ENCODE data around the gene ACSM4.

Gene ACSM4, protein sequence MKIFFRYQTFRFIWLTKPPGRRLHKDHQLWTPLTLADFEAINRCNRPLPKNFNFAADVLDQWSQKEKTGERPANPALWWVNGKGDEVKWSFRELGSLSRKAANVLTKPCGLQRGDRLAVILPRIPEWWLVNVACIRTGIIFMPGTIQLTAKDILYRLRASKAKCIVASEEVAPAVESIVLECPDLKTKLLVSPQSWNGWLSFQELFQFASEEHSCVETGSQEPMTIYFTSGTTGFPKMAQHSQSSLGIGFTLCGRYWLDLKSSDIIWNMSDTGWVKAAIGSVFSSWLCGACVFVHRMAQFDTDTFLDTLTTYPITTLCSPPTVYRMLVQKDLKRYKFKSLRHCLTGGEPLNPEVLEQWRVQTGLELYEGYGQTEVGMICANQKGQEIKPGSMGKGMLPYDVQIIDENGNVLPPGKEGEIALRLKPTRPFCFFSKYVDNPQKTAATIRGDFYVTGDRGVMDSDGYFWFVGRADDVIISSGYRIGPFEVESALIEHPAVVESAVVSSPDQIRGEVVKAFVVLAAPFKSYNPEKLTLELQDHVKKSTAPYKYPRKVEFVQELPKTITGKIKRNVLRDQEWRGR

DNA sequence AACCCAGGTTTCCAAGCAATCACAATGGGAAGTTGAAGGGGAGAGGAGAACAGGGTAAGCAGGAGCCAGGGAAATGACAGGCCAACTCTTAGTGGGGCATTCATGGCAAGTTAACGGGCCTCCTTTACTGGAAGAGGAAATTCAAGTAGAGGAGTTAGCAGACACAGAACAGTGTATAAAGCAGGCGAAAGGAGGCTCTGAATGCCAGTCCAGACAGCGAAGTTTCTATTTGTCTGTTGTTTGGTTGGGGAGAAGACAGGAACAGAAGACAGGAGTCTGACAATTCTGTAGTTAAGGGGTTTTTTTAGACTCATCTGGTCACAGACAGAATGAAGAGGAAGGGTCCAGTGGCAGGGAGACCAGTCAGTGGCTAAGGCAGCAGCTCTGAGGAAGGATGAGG, at the start of gene ACSM4:
TSS of gene ACSM4 (plus strand) at position 301 of the 400 bp plus-strand sequence. CDS start 260 bp downstream, outside the sequence.
- no peaks in the 10 kb centered on the region for H3K36me3 ChIP-seq (replicated peaks; ENCODE audit: low read depth, low read length)
- H3K4me1 ChIP-seq (ENCODE audit: low read length): no peaks in the 10 kb centered on the region
- H3K4me3 ChIP-seq (ENCODE audit: low read length): no peak within 1 kb of the TSS
- H3K27ac ChIP-seq (ENCODE audit: low read length): no peak within 1 kb of the TSS
- H3K79me2 ChIP-seq (ENCODE audit: low read length): no peaks in the 10 kb centered on the region
- no peak within 1 kb of the TSS for H3K4me2 ChIP-seq (ENCODE audit: low read length)
- no peaks in the 10 kb centered on the region for H4K20me1 ChIP-seq (ENCODE audit: insufficient read depth, low read length)
- H3K9me3 ChIP-seq (ENCODE audit: insufficient read depth, low read length): no peaks in the 10 kb centered on the region
- H3K9ac ChIP-seq (ENCODE audit: low read length): no peak within 1 kb of the TSS
- H3K27me3 ChIP-seq (ENCODE audit: low read depth, low read length): peaks cover 9% of the 10 kb centered on the region; the same call in 1 of the 2 replicates
- no peak within 1 kb of the TSS for H2AFZ ChIP-seq (ENCODE audit: low read depth, low read length)
- TF ChIP-seq EZH2phosphoT487 (IDR thresholded peaks at IDR 0.05; ENCODE audit: low read depth) (no peak), CTCF (IDR thresholded peaks at IDR 0.05; ENCODE audit: low read depth, low read length) (no peak)

DNA sequence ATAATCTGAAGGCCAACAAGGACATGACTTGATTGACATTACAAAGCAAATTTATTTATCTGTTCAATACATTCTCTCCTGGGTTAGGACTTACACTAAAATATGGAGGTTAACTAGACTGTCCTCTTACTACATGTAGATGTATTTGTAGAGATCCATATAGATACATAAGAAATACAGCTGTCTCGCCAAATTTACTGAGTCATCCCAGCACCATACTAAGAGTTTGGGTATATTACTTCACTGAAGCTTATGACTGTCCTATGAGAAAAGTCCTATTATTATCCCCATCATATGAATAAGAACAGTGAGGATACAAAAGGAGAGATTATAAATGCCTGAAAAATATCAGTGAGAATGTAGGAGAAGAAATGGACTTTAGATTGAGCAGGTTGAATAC, 44.8 kb upstream of the ACSM4 start:
- no peaks in the 10 kb centered on the region for H3K36me3 ChIP-seq (replicated peaks; ENCODE audit: low read depth, low read length)
- H2AFZ ChIP-seq (ENCODE audit: low read depth, low read length): no peak overlapping the region
- no peaks in the 10 kb centered on the region for H3K4me1 ChIP-seq (ENCODE audit: low read length)
- no peak overlapping the region for H3K27ac ChIP-seq (ENCODE audit: low read length)
- no peak overlapping the region for H3K4me2 ChIP-seq (ENCODE audit: low read length)
- no peaks in the 10 kb centered on the region for H3K27me3 ChIP-seq (ENCODE audit: low read depth, low read length)
- no peaks in the 10 kb centered on the region for H3K79me2 ChIP-seq (ENCODE audit: low read length)
- no peak overlapping the region for H3K9ac ChIP-seq (ENCODE audit: low read length)
- H4K20me1 ChIP-seq (ENCODE audit: insufficient read depth, low read length): no peaks in the 10 kb centered on the region
- H3K9me3 ChIP-seq (ENCODE audit: insufficient read depth, low read length): no peaks in the 10 kb centered on the region
- H3K4me3 ChIP-seq (ENCODE audit: low read length): no peak overlapping the region
- TF ChIP-seq CTCF (IDR thresholded peaks at IDR 0.05; ENCODE audit: low read depth, low read length): no peak
- TF ChIP-seq EZH2phosphoT487 (IDR thresholded peaks at IDR 0.05; ENCODE audit: low read depth): no peak

- H3K4me2 ChIP-seq (ENCODE audit: low read length): no peak overlapping the region
- H3K27ac ChIP-seq (ENCODE audit: low read length): no peak overlapping the region
- H3K4me1 ChIP-seq (ENCODE audit: low read length): no peaks in the 10 kb centered on the region
- TF ChIP-seq CTCF (IDR thresholded peaks at IDR 0.05; ENCODE audit: low read depth, low read length) (no peak), EZH2phosphoT487 (IDR thresholded peaks at IDR 0.05; ENCODE audit: low read depth) (no peak)
- no peaks in the 10 kb centered on the region for H3K9me3 ChIP-seq (ENCODE audit: insufficient read depth, low read length)
- no peak overlapping the region for H3K4me3 ChIP-seq (ENCODE audit: low read length)
- H3K79me2 ChIP-seq (ENCODE audit: low read length): no peaks in the 10 kb centered on the region
- no peaks in the 10 kb centered on the region for H3K36me3 ChIP-seq (replicated peaks; ENCODE audit: low read depth, low read length)
- no peaks in the 10 kb centered on the region for H4K20me1 ChIP-seq (ENCODE audit: insufficient read depth, low read length)
- no peak overlapping the region for H2AFZ ChIP-seq (ENCODE audit: low read depth, low read length)
- no peak overlapping the region for H3K9ac ChIP-seq (ENCODE audit: low read length)
- peaks cover 4% of the 10 kb centered on the region; the same call in 1 of the 2 replicates for H3K27me3 ChIP-seq (ENCODE audit: low read depth, low read length)
These were observed 39.3 kb upstream of the ACSM4 start for GRCh38 chr12:7264538-7264937.

DNA sequence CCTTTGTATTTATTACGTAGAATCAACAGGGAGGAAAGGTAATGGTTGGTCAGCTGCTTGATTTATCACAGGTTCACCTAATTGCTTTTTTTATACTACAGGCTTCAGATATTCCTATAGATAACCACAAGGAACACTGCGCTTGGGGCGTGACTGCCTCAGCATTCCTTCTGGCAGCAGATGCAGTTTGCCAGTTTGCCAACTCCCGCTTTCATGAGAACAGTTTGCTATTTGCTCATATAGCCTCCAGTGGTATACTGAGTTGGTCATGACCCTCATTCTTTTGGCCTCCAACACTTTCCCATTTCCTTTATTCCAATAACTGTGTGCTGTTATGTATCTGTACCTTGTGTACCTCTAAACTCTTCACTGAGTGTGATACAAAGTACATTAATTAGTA, 38.6 kb upstream of the ACSM4 start:
- H3K4me1 ChIP-seq (ENCODE audit: low read length): no peaks in the 10 kb centered on the region
- TF ChIP-seq CTCF (IDR thresholded peaks at IDR 0.05; ENCODE audit: low read depth, low read length) (no peak), EZH2phosphoT487 (IDR thresholded peaks at IDR 0.05; ENCODE audit: low read depth) (no peak)
- H3K27me3 ChIP-seq (ENCODE audit: low read depth, low read length): peaks cover 4% of the 10 kb centered on the region; the same call in 1 of the 2 replicates
- H3K9ac ChIP-seq (ENCODE audit: low read length): no peak overlapping the region
- no peaks in the 10 kb centered on the region for H3K36me3 ChIP-seq (replicated peaks; ENCODE audit: low read depth, low read length)
- H4K20me1 ChIP-seq (ENCODE audit: insufficient read depth, low read length): no peaks in the 10 kb centered on the region
- H3K27ac ChIP-seq (ENCODE audit: low read length): no peak overlapping the region
- no peaks in the 10 kb centered on the region for H3K9me3 ChIP-seq (ENCODE audit: insufficient read depth, low read length)
- no peak overlapping the region for H3K4me2 ChIP-seq (ENCODE audit: low read length)
- no peaks in the 10 kb centered on the region for H3K79me2 ChIP-seq (ENCODE audit: low read length)
- H2AFZ ChIP-seq (ENCODE audit: low read depth, low read length): no peak overlapping the region
- no peak overlapping the region for H3K4me3 ChIP-seq (ENCODE audit: low read length)
